ENCODE data around the gene WDR35.
A peak's percentile ranks its signal among the peaks of the same experiment; 100 is the strongest.

The WDR35 gene

DNA sequence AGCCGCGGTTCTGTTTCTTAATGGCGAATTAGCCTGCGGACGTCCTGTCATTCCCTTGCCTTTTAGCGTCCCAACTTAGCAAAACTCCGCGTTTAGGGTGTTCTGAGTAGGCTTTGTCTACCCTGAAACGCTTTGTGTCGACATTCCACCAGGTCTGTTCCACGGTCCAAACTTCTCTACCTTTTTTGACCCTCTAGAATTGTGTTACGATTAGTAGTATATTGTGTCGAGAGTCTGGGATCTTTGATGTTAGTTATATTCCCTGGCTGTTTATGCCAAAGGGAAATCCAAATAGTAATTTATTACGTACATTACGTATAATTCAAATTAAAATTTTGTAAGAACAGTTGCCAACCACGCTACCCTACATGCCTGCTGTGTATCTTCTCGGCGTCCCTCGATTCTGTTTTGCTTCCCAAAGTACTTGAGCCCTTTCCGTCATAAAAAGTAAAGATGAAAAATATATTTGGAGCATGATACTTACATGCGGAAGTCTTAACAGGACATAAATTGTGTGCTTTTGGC is 87.6 kb downstream of the WDR35 start:
- ChIA-PET POLR2A (no interaction called here), CTCF (no interaction called here)
- DNase-seq (ENCODE audit: extremely low spot score): no peak
- TF ChIP-seq FOXM1 (IDR thresholded peaks at IDR 0.05; ENCODE audit: borderline replicate concordance): no peak
- TF ChIP-seq L3MBTL2 (conservative IDR thresholded peaks at IDR 0.05): no peak; the same call in 1 of the 2 replicates
- TF ChIP-seq ZNF384 (IDR thresholded peaks at IDR 0.05): no peak
- TF ChIP-seq SP1 (IDR thresholded peaks at IDR 0.05): no peak

DNA sequence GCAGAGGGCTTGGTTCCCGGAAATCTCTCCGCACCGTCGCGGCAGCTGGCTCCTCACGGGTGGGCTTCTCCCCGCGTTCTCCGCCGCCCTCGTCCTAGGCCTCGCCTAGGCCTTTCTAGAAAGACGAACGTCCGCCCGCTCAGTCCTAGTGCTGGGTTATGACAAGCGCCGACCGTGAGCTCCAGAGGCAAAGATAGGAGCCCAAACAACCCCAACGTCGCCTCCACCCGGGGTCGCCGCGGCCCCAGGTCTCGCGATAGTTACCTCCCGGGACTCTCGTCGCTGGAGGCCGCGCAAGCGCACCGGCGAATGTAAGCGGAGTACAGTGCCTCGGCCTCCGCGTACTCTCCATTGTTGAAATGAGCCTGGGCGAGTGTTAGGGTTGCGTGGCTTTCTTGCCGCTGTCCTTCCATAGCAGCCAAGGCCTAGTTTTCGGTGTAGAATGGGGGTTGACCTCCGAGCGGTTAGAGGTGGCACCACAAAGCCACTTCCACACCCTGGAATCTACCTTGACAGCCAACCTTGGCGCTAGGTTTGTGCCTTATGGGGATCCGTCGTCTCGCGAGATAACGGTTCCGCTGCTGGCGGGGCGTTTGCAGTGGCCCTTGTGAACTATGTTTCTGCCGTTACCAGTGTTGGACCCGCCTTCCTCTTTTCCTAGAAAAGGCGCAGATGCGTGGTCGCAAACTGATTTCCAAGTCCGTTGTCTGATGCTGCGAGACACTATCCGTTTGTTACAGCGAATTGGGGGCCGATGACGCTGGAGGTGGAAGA is 88.3 kb downstream of the WDR35 start, which contains the start of gene TTC32:
Gene TTC32, minus strand, starts transcription at position 542 of the 774 bp plus-strand sequence. Its CDS starts 129 bp downstream, at position 413.
- DNase-seq (ENCODE audit: extremely low spot score): peak; percentile 93
- ChIA-PET CTCF (no interaction called here), POLR2A (interaction anchor here (1.0 to 1.8 kb wide), 7 partner anchors 9 to 545 kb away, joined by 3 to 6 read pairs (median 4); partner anchors contain the start of gene RHOB)
- TF ChIP-seq FOXA1 (IDR thresholded peaks at IDR 0.05) (no peak), ZNF384 (IDR thresholded peaks at IDR 0.05) (no peak), ELF4 (IDR thresholded peaks at IDR 0.05) (peak; percentile 39; the same call in 1 of the 2 replicates), L3MBTL2 (conservative IDR thresholded peaks at IDR 0.05) (peak; percentile 63), ARNT (IDR thresholded peaks at IDR 0.05) (no peak)
- TF ChIP-seq, protein P1, sequence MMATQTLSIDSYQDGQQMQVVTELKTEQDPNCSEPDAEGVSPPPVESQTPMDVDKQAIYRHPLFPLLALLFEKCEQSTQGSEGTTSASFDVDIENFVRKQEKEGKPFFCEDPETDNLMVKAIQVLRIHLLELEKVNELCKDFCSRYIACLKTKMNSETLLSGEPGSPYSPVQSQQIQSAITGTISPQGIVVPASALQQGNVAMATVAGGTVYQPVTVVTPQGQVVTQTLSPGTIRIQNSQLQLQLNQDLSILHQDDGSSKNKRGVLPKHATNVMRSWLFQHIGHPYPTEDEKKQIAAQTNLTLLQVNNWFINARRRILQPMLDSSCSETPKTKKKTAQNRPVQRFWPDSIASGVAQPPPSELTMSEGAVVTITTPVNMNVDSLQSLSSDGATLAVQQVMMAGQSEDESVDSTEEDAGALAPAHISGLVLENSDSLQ (IDR thresholded peaks at IDR 0.05): no peak

DNA sequence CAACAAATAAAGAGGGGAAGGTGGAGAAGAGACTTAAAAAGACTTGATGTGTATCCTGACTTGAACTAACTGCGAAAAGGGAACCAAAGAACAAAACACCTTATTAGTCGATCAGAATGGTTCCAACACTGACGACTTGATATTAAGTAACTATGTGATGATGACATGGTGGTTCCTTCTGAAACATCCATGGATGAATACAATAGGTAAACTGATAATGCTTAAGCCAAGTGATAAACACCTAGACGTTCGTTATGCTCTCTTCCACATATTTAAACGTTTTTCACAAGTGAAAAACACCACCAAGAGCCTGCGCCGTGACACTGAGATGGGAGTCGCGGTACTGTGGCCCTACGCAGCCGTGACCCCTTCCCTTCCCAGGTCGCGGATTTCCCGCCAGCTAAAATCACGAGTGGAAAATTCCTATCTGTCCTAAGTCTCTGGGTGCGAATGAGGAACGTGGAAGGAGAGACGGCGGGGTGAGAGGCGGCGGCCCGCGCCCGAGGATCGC is 88.9 kb downstream of the WDR35 start:
- no peak for TF ChIP-seq L3MBTL2 (conservative IDR thresholded peaks at IDR 0.05)
- TF ChIP-seq SP1 (IDR thresholded peaks at IDR 0.05): no peak
- TF ChIP-seq SUZ12 (IDR thresholded peaks at IDR 0.05): no peak
- no peak for TF ChIP-seq ZNF384 (IDR thresholded peaks at IDR 0.05)
- no peak for TF ChIP-seq FOXM1 (IDR thresholded peaks at IDR 0.05; ENCODE audit: borderline replicate concordance)
- TF ChIP-seq HDGF (IDR thresholded peaks at IDR 0.05; ENCODE audit: borderline replicate concordance): no peak
- TF ChIP-seq BHLHE40 (IDR thresholded peaks at IDR 0.05; ENCODE audit: borderline replicate concordance): no peak
- no peak for TF ChIP-seq FOXA1 (IDR thresholded peaks at IDR 0.05)
- no peak for TF ChIP-seq CTBP1 (IDR thresholded peaks at IDR 0.05; ENCODE audit: borderline replicate concordance)
- no peak for TF ChIP-seq TARDBP (IDR thresholded peaks at IDR 0.05)
- TF ChIP-seq LEF1 (IDR thresholded peaks at IDR 0.05; ENCODE audit: borderline replicate concordance): no peak
- TF ChIP-seq NFRKB (IDR thresholded peaks at IDR 0.05): no peak
- TF ChIP-seq, protein P1 (IDR thresholded peaks at IDR 0.05): no peak
- no peak for TF ChIP-seq ARNT (IDR thresholded peaks at IDR 0.05)
- TF ChIP-seq ELF4 (IDR thresholded peaks at IDR 0.05): no peak
- TF ChIP-seq FOXK2 (IDR thresholded peaks at IDR 0.05): no peak
- POLR2A ChIA-PET: interaction anchor here (1.0 to 1.8 kb wide), 8 partner anchors 8 to 546 kb away, joined by 3 to 6 read pairs (median 4); partner anchors contain the start of genes RHOB and WDR35
- CTCF ChIA-PET: no interaction called here
- no peak for DNase-seq (ENCODE audit: extremely low spot score)

DNA sequence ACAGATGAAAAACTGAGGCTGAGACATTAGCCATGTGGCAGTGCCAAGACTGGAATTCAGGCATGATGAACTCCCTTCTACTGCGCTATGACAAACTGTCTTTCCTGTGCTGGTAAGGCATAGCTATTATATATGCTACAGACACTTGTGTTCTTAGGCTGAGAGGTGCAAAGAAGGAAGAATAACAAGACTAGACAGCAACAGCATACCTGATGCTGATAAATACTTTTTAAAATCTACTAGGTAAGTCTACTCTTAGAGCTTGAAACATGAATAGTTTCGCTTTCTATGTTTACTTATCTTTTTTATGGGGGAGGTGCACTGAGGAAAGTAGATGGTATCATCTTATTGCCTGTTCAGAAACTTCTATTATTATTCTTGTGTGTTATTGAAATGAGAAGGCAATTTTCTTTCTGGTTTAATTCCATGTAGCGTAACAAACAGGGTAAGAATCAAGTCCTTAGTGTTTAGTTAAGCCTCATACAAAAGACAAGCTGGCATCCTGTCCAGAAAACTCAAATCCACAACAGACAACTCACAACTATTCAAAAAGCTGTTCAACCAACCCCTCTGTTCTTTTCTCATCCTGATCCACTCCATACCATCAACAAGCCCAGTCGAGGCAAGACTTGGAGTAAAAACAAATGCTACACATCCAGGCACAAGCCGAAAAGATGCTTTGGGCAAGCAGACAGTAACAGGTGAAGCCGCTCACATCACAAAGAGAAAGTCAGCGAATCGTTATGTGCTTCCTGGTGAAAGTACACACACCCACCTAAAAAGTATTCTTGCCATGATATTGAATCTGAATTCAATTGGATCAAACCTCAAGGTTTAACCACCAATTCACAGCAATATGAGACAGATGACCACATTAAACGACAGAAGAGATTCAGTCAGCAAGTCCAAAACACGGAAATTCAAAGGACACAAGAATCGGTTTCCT is 89.6 kb downstream of the WDR35 start:
- CTCF ChIA-PET: no interaction called here
- POLR2A ChIA-PET: interaction anchor here (0.6 to 1.8 kb wide), 4 partner anchors 14 to 546 kb away, joined by 4 to 5 read pairs (median 4); partner anchors contain the start of genes RHOB and WDR35
- no peak for DNase-seq (ENCODE audit: extremely low spot score)
- TF ChIP-seq L3MBTL2 (conservative IDR thresholded peaks at IDR 0.05): no peak
- TF ChIP-seq NFRKB (IDR thresholded peaks at IDR 0.05): no peak
- TF ChIP-seq ARNT (IDR thresholded peaks at IDR 0.05): no peak
- TF ChIP-seq BHLHE40 (IDR thresholded peaks at IDR 0.05; ENCODE audit: borderline replicate concordance): no peak
- TF ChIP-seq FOXM1 (IDR thresholded peaks at IDR 0.05; ENCODE audit: borderline replicate concordance): no peak
- no peak for TF ChIP-seq FOXA1 (IDR thresholded peaks at IDR 0.05)
- no peak for TF ChIP-seq HDGF (IDR thresholded peaks at IDR 0.05; ENCODE audit: borderline replicate concordance)
- no peak for TF ChIP-seq ZNF384 (IDR thresholded peaks at IDR 0.05)

DNA sequence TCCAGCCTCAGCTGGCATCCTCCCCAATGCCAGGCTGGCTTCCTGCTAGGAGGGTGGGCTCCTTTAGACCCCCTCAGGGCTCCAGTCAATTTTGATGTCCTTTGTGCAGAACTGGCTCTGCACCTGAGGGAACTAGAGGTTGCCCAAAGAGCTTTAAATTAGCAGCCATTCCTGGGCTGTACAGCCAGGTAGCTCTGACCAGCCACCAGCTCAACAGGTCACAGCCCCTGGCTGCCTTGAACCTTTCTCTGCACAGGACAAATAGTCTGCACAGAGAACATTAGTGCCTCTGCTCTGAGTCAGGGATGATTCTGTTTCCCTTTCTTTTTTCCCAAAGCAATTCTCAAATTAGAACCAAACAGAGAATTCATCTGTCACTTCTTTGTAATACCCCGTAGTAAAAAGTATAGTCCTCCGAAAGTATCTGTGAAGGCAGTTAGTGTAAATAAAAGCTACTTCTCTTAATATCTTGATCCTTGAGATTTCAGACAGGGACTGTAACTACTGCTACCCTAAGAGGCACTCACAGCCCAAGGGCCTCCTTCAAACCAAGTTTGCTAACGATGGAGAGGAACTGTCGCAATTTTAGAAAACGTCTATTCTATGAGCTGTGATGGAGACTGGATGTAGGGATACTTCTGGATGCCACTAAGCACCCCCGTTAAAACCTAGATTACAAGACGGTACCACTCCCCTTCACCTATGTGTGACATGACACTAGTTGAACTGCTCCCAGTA is 91.1 kb downstream of the WDR35 start:
- POLR2A ChIA-PET: interaction anchor here (1.0 kb wide), 1 partner anchor 13 kb away, joined by 3 read pairs; no protein-coding TSS in a partner anchor
- CTCF ChIA-PET: no interaction called here
- DNase-seq (ENCODE audit: extremely low spot score): no peak
- TF ChIP-seq, protein P1 (IDR thresholded peaks at IDR 0.05): no peak
- TF ChIP-seq SP1 (IDR thresholded peaks at IDR 0.05) (no peak), L3MBTL2 (conservative IDR thresholded peaks at IDR 0.05) (no peak), LEF1 (IDR thresholded peaks at IDR 0.05; ENCODE audit: borderline replicate concordance) (no peak), BHLHE40 (IDR thresholded peaks at IDR 0.05; ENCODE audit: borderline replicate concordance) (no peak), FOXA1 (IDR thresholded peaks at IDR 0.05) (no peak)
